Inflammatory macrophage (primary cell): ENCODE results near the gene ZBTB24.
"Not testable (repeated sequence)": the region's sequence is repeated elsewhere in the genome, so short reads cannot be mapped to it uniquely, and the experiment has no call there.

Experiments used
- DNase-seq, 2 donors: peaks; one replicate each; pipeline ENCODE4 v3.0.0-alpha.2; 2020 to 2022
- total RNA-seq, 18 experiments: gene quantifications; one replicate each; lab custom pipeline; 2026; ENCODE audit warnings: mixed read lengths in 6 of 18, inconsistent platforms in 2 of 18; lab: John Stamatoyannopoulos, UW

ZBTB24 gene
- 5.5 to 29.1 (median 17.7) reads per million in 18 experiments for total RNA-seq

DNA sequence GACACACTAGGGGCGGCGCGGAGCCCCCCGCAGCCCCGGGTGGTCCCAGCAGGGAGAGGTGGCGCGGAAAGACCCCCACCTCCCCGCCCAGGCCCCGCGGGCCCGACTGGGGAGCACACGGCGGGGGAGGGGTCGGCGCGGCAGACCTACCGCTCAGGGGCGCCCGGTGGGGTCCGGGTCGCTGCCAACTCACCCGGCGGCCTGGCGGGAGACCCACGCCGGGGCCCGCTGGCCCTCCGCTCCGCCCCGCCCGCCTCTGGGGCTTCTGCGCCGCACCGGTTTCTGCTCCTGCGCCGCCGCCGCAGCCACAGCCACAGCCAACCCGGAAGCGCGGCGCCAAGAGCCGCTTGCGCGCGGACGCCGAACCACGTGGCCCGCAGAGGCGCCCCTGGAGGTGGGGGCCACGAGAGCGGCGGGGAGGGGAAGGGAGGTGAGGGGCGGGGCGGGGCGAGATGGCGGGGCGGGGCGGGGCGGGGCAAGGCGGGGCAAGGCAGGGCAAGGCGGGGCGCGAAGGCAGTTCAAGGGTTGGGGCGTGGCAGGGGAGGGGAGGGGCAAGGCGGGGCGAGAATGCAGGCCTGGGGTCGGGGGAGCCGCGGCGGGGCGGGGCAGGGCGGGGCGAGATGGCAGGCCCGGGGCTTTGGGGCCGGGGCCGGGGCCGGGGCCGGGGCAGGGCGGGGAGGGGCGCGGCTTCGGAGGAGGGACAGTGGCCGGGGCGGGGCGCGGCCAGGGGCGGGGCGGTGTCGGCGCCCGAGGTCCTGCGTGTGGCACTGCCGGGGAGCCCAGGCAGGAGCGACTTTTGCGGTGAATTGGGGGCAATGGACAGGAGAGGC lies at the start of gene ZBTB24:
TSS of gene ZBTB24 (minus strand) at position 315 of the 830 bp plus-strand sequence. CDS start 1,193 bp downstream, outside the sequence.
- peak; percentile 92 to 95 for DNase-seq

DNA sequence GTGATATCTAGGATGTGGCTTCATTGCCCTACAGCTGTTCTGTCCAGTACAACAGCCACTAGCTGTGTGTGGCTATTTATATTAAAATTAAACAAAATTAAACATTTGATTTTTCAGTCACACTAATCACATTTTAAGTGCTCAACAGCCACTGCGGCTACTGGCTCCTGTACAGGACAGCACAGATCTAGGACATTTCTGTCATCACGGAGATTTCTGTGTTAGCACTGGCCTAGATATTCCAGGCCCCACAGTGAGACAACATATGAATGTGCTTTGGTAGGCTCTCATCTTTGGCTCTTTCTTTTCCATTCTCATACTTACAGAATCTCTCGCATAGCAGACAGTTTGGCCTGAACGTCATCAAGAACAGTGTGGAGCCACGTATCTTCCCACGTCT lies 48.4 kb upstream of the ZBTB24 start:
- DNase-seq, result no peak

GRCh38 chr6:109527989-109528388 lies 45.0 kb upstream of the ZBTB24 start:
- no peak for DNase-seq

DNA sequence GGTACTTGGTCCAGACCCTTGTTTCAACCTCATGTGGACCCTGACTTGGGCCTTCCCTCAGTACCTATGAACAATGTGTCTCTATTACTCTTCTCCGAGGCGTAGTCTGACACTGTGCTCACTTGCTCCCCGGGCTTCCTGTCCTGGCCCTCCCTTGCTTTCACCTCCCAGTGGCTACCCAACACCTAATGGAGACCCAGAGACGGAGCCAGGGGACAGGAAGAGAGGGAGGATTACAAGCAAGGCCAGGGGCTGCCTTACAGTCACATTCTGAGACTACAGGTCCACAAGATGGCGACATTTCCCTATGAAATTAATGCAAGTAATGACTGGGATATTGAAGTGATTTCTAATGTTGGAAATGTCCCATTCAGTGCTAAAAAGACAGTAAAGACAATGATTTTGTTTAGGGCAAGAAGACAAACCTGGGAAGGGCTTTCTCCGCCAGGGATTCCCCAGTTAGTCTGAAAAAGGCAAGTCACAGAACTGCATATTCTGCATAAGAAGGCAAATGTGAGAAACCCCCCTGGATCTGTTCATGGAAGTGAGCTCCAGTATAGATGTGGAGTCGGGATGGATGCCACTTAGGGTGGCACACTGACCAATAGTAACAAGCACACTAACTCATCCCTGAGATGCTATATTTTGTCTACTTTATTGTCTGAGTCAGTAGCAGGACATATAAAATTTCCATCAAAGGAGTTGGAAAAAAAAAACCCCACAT lies 44.0 kb upstream of the ZBTB24 start:
- peak; percentile 64 to 82 for DNase-seq

GRCh38 chr6:109524129-109524528 lies 41.1 kb upstream of the ZBTB24 start:
- no peak for DNase-seq

DNA sequence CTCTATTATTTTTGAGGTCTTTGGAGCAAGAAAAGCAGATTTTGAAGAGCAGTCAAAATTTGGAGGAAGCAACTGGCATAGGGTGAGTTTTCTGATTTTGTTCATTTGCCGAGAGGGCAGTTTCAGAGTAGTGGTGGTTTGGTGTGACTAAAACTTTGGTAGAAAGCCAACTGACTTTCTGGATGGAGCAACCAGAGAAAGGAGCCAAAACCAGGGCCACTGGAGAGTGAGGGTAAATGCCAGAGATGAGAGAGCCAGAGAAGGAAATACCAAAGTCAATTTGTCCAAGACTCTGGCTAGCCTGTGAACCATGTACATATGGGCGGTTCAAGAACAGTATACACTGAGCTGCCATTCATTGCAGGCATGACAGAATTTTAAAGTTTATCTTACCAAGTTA lies 40.5 kb upstream of the ZBTB24 start:
- DNase-seq, result no peak

DNA sequence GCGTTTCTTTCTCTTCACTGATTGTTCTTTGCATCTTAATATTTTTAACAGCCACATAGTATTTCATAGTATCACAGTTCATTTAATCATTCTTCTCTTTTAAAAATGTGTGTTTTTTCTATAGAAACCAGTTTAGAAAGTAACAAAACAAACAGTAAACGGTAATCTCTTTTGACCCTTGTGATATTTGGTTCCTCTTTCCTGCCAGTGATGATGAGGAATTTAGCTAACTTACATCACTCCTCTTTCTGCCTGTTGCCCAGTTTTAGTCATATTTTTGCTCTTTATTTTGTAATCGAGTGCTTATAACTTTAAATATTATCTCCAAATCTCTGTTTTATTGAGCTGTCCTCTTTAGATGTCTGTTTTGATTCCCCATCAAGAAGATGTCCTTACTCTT lies 38.1 kb upstream of the ZBTB24 start:
- peak; percentile 65 to 83 for DNase-seq

- not testable (repeated sequence) for DNase-seq
Observed at GRCh38 chr6:109519647-109520046, 36.6 kb upstream of the ZBTB24 start.

GRCh38 chr6:109516929-109517328 lies 33.9 kb upstream of the ZBTB24 start:
- no peak for DNase-seq

DNA sequence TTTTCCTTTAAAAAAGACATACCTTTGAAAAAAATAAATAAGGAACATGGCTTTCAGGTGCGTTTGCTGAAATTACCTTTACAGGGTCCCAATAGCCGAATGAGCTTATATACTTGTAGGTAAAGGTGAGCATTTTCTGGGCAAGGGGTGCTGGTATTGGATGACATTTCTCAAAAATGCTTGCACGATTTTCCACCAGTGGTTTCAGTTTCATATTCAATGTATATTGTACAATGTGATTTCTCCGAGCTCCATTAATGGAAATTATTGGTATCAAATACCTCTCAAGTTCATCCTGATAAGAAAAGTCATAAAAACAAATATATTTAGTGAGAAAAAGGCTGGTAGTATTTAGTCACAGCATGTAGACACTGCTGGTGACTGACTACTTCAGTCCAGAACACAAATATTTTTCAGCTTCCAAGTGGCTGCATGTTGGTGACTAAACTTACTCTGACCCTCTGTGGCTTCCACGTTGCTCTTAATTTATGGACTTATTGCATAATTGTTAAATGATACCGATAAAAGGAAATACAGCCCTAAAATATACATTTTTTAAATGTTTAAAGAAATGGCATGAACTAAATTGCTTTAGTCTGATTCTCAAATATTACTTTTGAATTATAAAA lies 32.9 kb upstream of the ZBTB24 start:
- DNase-seq, result peak; percentile 12 to 13

GRCh38 chr6:109514946-109515345 lies 31.9 kb upstream of the ZBTB24 start:
- no peak for DNase-seq

- DNase-seq, result peak; percentile 46 to 62
Observed at GRCh38 chr6:109513571-109514071, 30.6 kb upstream of the ZBTB24 start.

DNA sequence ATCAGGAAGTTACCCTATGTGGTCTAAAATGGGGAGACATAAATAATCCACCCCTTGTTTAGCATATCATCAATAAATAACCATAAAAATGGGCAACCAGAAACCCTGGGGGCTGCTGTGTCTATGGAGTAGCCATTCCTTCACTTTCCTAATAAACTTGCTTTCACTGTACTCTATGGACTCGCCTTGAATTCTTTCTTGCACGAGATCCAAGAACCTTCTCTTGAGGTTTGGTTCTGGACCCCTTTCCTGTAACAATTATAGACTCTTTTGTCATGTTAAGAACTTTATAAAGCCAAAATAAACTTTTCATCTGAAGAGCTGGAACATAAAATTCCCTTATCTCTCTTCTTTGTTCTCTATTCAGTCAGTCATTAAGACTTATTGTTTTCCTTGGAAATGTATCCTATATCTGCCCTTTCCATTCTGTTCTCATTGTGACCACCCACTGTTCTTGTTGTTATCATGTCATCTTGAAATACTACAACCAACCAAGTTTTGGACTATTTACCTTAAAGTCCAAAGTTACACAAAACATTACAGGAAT lies 29.3 kb upstream of the ZBTB24 start:
- DNase-seq, result no peak

DNA sequence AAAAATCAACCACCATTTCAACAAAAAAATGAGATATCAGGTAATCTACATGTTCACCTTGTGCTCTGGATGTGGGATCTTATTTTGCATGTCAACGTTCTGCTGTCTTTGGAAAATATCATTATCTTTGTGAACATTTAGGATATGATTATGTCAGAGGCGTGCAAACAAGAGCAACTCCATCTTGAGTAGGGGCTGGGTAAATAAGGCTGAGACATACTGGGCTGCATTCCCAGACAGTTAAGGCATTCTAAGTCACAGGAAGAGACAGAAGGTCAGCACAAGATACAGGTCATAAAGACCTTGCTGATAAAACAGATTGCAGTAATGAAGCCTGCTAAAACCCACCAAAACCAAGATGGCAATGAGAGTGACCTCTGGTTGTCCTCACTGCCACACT lies 28.8 kb upstream of the ZBTB24 start:
- no peak for DNase-seq

- DNase-seq, result no peak
Observed at GRCh38 chr6:109510358-109510757, 27.3 kb upstream of the ZBTB24 start.

- no peak for DNase-seq
Observed at GRCh38 chr6:109508166-109508860, 25.3 kb upstream of the ZBTB24 start.

GRCh38 chr6:109507490-109508072 lies 24.6 kb upstream of the ZBTB24 start:
- no peak for DNase-seq

- DNase-seq, result no peak
Observed at GRCh38 chr6:109506841-109507240, 23.8 kb upstream of the ZBTB24 start.

GRCh38 chr6:109506314-109506713 lies 23.3 kb upstream of the ZBTB24 start:
- no peak for DNase-seq

DNA sequence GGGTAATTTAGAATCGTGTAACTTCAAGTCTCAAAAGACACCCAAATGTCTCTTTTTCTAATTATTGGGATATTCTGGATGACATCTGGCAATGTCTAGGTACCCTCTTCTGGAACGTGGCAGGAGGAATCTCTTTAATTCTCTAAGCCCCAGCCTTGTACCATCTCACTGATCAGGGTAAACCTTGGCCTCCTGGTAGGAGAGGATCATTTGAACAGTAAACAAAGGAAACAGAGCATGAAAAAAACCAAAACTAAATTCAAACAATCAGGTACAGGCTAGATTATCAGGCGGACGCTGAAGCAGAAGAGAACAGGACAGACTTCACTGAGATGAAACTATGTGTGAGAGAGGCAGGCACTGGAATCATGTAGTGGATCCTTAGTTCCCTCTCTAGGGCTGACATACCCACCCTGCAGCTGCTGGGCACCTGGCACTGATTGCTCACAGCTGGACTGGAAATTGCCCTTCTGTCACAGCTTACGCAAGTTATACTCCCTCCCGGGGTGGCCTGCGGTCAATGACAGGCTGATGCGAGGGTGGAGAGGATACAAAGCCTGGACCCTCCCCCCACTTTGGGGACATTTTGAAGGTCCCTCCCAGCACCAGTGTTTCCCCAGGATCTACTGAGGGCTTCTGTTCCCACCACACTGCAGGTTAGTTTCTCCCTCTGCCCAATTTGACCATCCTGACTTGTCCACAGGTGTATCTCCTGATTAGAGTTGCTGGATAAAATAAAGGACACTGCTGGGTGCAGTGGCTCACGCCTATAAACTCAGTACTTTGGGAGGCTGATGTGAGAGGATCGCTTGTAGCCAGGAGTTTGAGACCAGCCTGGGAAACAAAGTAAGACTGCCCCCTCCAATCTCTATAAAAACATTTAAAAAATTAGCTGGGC lies 20.6 kb upstream of the ZBTB24 start:
- no peak for DNase-seq

- DNase-seq, result no peak
Observed at GRCh38 chr6:109498936-109499335, 15.9 kb upstream of the ZBTB24 start.
